ENCODE data around the gene LHFPL2. TPM values are rescaled to one million over a fixed set of nuclear protein-coding genes. Genes with fewer than 3 reads are reported as not detected.
A peak's percentile ranks its signal among the peaks of the same experiment; 100 is the strongest.

The LHFPL2 gene
- total and polyA plus RNA-seq, 3 donors from 2014 or later, result 24.8 to 48.6 (median 42.8) TPM

GRCh38 chr5:78511121-78511906 lies 137.3 kb downstream of the LHFPL2 start:
- WGBS, 2 donors, result 79 to 81% methylated on average over 10 of the region's 10 CpGs
- DNase-seq, result no peak
- no peaks in the 10 kb centered on the region for H3K27me3 ChIP-seq
- TF ChIP-seq POLR2A (IDR thresholded peaks at IDR 0.05) (no peak), CTCF (IDR thresholded peaks at IDR 0.05) (no peak)
- no peaks in the 10 kb centered on the region for H3K36me3 ChIP-seq (ENCODE audit: low read depth, missing control alignments)
- no peak overlapping the region for H3K4me3 ChIP-seq
- H3K27ac ChIP-seq, result peak overlapping the region in 1 of 2 donors; percentile 15
- peaks cover 17% of the 10 kb centered on the region for H3K4me1 ChIP-seq
- intact Hi-C loops (cut with DNase I; ENCODE audit: low total_unique reads), result no loop called here
- no peaks in the 10 kb centered on the region for H3K9me3 ChIP-seq

GRCh38 chr5:78509884-78510769 lies 138.4 kb downstream of the LHFPL2 start:
- 10 to 16% methylated on average over 27 to 57 of the region's 61 CpGs for WGBS, 2 donors
- Histone ChIP-seq H3K27ac (peak overlapping the region; percentile 5 to 63), H3K4me1 (peaks cover 23% of the 10 kb centered on the region), H3K9me3 (no peaks in the 10 kb centered on the region), H3K4me3 (peak overlapping the region; percentile 27 to 40), H3K36me3 (ENCODE audit: low read depth, missing control alignments) (no peaks in the 10 kb centered on the region), H3K27me3 (no peaks in the 10 kb centered on the region)
- DNase-seq, result peak; percentile 71
- intact Hi-C loops (cut with DNase I; ENCODE audit: low total_unique reads), result no loop called here
- TF ChIP-seq POLR2A (IDR thresholded peaks at IDR 0.05) (no peak), CTCF (IDR thresholded peaks at IDR 0.05) (no peak)

- H3K27me3 ChIP-seq, result no peaks in the 10 kb centered on the region
- no peak for DNase-seq
- H3K27ac ChIP-seq, result peak overlapping the region in 1 of 2 donors; percentile 63
- no peaks in the 10 kb centered on the region for H3K9me3 ChIP-seq
- WGBS, 2 donors, result 56 to 59% methylated on average over 18 of the region's 18 CpGs
- no peaks in the 10 kb centered on the region for H3K36me3 ChIP-seq (ENCODE audit: low read depth, missing control alignments)
- peak overlapping the region; percentile 27 to 40 for H3K4me3 ChIP-seq
- no peak for TF ChIP-seq CTCF (IDR thresholded peaks at IDR 0.05)
- TF ChIP-seq POLR2A (IDR thresholded peaks at IDR 0.05), result no peak
- intact Hi-C loops (cut with DNase I; ENCODE audit: low total_unique reads), result no loop called here
- H3K4me1 ChIP-seq, result peaks cover 31% of the 10 kb centered on the region
These were observed 139.3 kb downstream of the LHFPL2 start for GRCh38 chr5:78509145-78509865.

GRCh38 chr5:78508186-78508765 lies 140.3 kb downstream of the LHFPL2 start:
- 33 to 48% methylated on average over 3 of the region's 3 CpGs for WGBS, 2 donors
- H3K27ac ChIP-seq, result no peak overlapping the region

More at GRCh38 chr5:78508186-78508765, 140.3 kb downstream of the LHFPL2 start:
- peaks cover 38% of the 10 kb centered on the region for H3K4me1 ChIP-seq
- no peaks in the 10 kb centered on the region for H3K36me3 ChIP-seq (ENCODE audit: low read depth, missing control alignments)
- no peak for DNase-seq
- no peaks in the 10 kb centered on the region for H3K9me3 ChIP-seq
- H3K27me3 ChIP-seq, result no peaks in the 10 kb centered on the region
- TF ChIP-seq CTCF (IDR thresholded peaks at IDR 0.05) (no peak), POLR2A (IDR thresholded peaks at IDR 0.05) (no peak)
- intact Hi-C loops (cut with DNase I; ENCODE audit: low total_unique reads), result no loop called here
- no peak overlapping the region for H3K4me3 ChIP-seq

All from testis (tissue), 3 donors.